Measurements from ENCODE around the gene JADE3. TPM values are rescaled to one million over a fixed set of nuclear protein-coding genes. Genes with fewer than 3 reads are reported as not detected.
"Not testable (repeated sequence)": the region's sequence is repeated elsewhere in the genome, so short reads cannot be mapped to it uniquely, and the experiment has no call there.

The JADE3 gene
- total RNA-seq, 1 experiment from 2014 or later, result 20.2 TPM

DNA sequence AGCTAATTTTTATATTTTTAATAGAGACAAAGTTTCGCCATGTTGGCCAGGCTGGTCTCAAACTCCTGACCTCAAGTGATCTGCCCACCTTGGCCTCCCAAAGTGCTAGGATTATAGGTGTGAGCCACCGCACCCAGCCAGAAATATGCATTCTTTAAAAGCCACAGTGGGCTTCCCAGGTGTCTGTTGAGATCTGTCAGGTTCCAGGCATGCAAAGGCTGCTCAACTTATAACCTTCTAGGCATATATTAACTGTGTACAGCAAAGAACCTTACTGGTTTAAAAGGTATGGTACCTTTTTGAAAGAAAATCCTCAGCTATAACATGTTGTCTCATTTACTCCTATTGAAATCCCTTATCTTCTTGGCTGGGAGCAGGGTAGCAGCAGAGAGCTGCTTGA is 42.5 kb downstream of the JADE3 start:
- no peak overlapping the region for H3K4ac ChIP-seq (ENCODE audit: low read depth, low read length)
- H3T11ph ChIP-seq (ENCODE audit: low read length), result no peak overlapping the region
- no peak overlapping the region for H3K9ac ChIP-seq (ENCODE audit: extremely low read depth, insufficient read length, low read length)
- no peak overlapping the region for H3K27ac ChIP-seq (ENCODE audit: insufficient read length, low read depth, low read length)
- peaks cover 11% of the 10 kb centered on the region for H3K9me3 ChIP-seq (ENCODE audit: control insufficient read depth, low read depth, low read length)
- no peak for TF ChIP-seq CTCF (conservative IDR thresholded peaks at IDR 0.05)
- Mint-ChIP-seq H3K4me1 (peaks cover 29 to 33% of the 10 kb centered on the region in 2 experiments), H3K9me3 (peaks cover 64% of the 10 kb centered on the region in 2 experiments), H3K27ac (no peak overlapping the region), H3K4me3 (no peak overlapping the region), H3K27me3 (ENCODE audit: low read depth) (no peaks in the 10 kb centered on the region; the same call in 1 of the 2 replicates), H3K36me3 (ENCODE audit: insufficient read depth in 1 of 3, low read depth in 3 of 3) (peaks cover 0 to 2% (median 0%) of the 10 kb centered on the region in 3 experiments; a peak in 3 of 7 replicates)
- H2BK12ac ChIP-seq (ENCODE audit: insufficient read length, low read depth, low read length), result no peak overlapping the region
- no peak overlapping the region for H3K4me2 ChIP-seq (ENCODE audit: insufficient read depth, insufficient read length, low read length)
- no peak for DNase-seq
- H4K20me1 ChIP-seq (ENCODE audit: control insufficient read depth, insufficient read depth, insufficient read length), result no peaks in the 10 kb centered on the region
- H2BK120ac ChIP-seq (ENCODE audit: low read depth, low read length, poor library complexity, severe bottlenecking), result no peak overlapping the region
- H2AFZ ChIP-seq (ENCODE audit: low read length), result no peak overlapping the region
- H2BK15ac ChIP-seq (ENCODE audit: low read depth, low read length), result no peak overlapping the region
- H3K14ac ChIP-seq (ENCODE audit: insufficient read depth, low read length), result no peak overlapping the region
- no peak overlapping the region for H4K91ac ChIP-seq (ENCODE audit: insufficient read length, low read depth, low read length)
- H4K5ac ChIP-seq (ENCODE audit: insufficient read length, low read depth, low read length), result no peak overlapping the region
- no CpG with 5 or more reads among the region's 2 CpGs for WGBS (ENCODE audit: extremely low coverage, insufficient read length, low lambda C conversion rate)
- H2BK20ac ChIP-seq (ENCODE audit: low read depth, low read length, poor library complexity, severe bottlenecking), result no peak overlapping the region
- peaks cover 4% of the 10 kb centered on the region for H3K79me1 ChIP-seq (ENCODE audit: insufficient read depth, low read depth, low read length, poor library complexity, severe bottlenecking)
- H3K23me2 ChIP-seq (ENCODE audit: insufficient read length, low read depth, low read length, poor library complexity, severe bottlenecking), result no peaks in the 10 kb centered on the region
- no peak overlapping the region for H3K18ac ChIP-seq (ENCODE audit: insufficient read length, low read depth, low read length)
- H2AK5ac ChIP-seq (ENCODE audit: insufficient read length, low read length), result no peak overlapping the region
- no peaks in the 10 kb centered on the region for H3K27me3 ChIP-seq (ENCODE audit: insufficient read depth, low read length)
- H3K56ac ChIP-seq (ENCODE audit: insufficient read length, low read depth, low read length), result no peak overlapping the region
- H2BK5ac ChIP-seq (ENCODE audit: insufficient read length, low read length), result no peak overlapping the region
- no peak overlapping the region for H4K8ac ChIP-seq (replicated peaks; ENCODE audit: insufficient read length, low read depth, low read length)
- H3K79me2 ChIP-seq (ENCODE audit: insufficient read depth, low read length), result no peaks in the 10 kb centered on the region; the same call in 1 of the 2 replicates
- peaks cover 2% of the 10 kb centered on the region; the same call in 1 of the 2 replicates for H3K4me1 ChIP-seq (ENCODE audit: insufficient read depth, low read length)
- no peak overlapping the region for H3K23ac ChIP-seq (ENCODE audit: insufficient read length, low read depth, low read length)

DNA sequence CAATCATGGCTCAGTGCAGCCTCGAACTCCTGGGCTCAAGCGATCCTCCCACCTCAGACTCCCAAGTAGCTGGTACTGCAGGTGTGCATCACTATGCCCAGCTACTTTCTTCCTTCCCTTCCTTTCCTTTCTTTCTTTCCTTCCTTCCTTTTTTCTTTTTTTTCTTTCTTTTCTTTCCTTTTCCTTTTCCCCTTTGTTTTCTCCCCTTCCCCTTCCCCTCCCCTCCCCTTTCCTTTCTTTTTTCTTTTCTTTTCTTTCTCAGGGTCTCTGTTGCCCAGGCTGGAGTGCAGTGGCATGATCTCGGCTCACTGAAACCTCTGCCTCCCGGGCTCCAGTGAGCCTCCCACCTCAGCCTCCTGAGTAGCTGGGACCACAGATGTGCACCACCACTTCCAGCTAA is 44.4 kb downstream of the JADE3 start:
- not testable (repeated sequence) for H3K4me3 Mint-ChIP-seq; H3K27ac Mint-ChIP-seq; H3K36me3 Mint-ChIP-seq (ENCODE audit: insufficient read depth in 1 of 3, low read depth in 3 of 3); H3K56ac ChIP-seq (ENCODE audit: insufficient read length, low read depth, low read length); H2BK12ac ChIP-seq (ENCODE audit: insufficient read length, low read depth, low read length); H2AFZ ChIP-seq (ENCODE audit: low read length); H2BK15ac ChIP-seq (ENCODE audit: low read depth, low read length); H4K91ac ChIP-seq (ENCODE audit: insufficient read length, low read depth, low read length); H3K23ac ChIP-seq (ENCODE audit: insufficient read length, low read depth, low read length); H2AK5ac ChIP-seq (ENCODE audit: insufficient read length, low read length); DNase-seq; H4K20me1 ChIP-seq (ENCODE audit: control insufficient read depth, insufficient read depth, insufficient read length); H3K27me3 Mint-ChIP-seq (ENCODE audit: low read depth); H3K14ac ChIP-seq (ENCODE audit: insufficient read depth, low read length); H2BK20ac ChIP-seq (ENCODE audit: low read depth, low read length, poor library complexity, severe bottlenecking); H2BK120ac ChIP-seq (ENCODE audit: low read depth, low read length, poor library complexity, severe bottlenecking); H3K79me1 ChIP-seq (ENCODE audit: insufficient read depth, low read depth, low read length, poor library complexity, severe bottlenecking); H2BK5ac ChIP-seq (ENCODE audit: insufficient read length, low read length); H4K8ac ChIP-seq (replicated peaks; ENCODE audit: insufficient read length, low read depth, low read length); H3K9ac ChIP-seq (ENCODE audit: extremely low read depth, insufficient read length, low read length); H3K18ac ChIP-seq (ENCODE audit: insufficient read length, low read depth, low read length); H3K4ac ChIP-seq (ENCODE audit: low read depth, low read length); H3T11ph ChIP-seq (ENCODE audit: low read length); H3K4me2 ChIP-seq (ENCODE audit: insufficient read depth, insufficient read length, low read length); H3K79me2 ChIP-seq (ENCODE audit: insufficient read depth, low read length); H3K23me2 ChIP-seq (ENCODE audit: insufficient read length, low read depth, low read length, poor library complexity, severe bottlenecking); H4K5ac ChIP-seq (ENCODE audit: insufficient read length, low read depth, low read length); H3K27me3 ChIP-seq (ENCODE audit: insufficient read depth, low read length); H3K4me1 ChIP-seq (ENCODE audit: insufficient read depth, low read length); H3K27ac ChIP-seq (ENCODE audit: insufficient read length, low read depth, low read length)
- WGBS (ENCODE audit: extremely low coverage, insufficient read length, low lambda C conversion rate), result no CpG with 5 or more reads among the region's 4 CpGs
- Mint-ChIP-seq H3K4me1 (peaks cover 34 to 41% of the 10 kb centered on the region in 2 experiments), H3K9me3 (peaks cover 62 to 68% of the 10 kb centered on the region in 2 experiments)
- peaks cover 13% of the 10 kb centered on the region for H3K9me3 ChIP-seq (ENCODE audit: control insufficient read depth, low read depth, low read length)

All from H9 (cell line).